CD4-positive, alpha-beta T cell treated with Interleukin-21 for 1 hour (primary cell): Measurements from ENCODE around the gene PTPRN2.

Source experiments
- DNase-seq: peaks from one replicate; pipeline ENCODE4 v3.0.0-alpha.2; 2020

The PTPRN2 gene

GRCh38 chr7:158097453-158098124 is 490.0 kb downstream of the PTPRN2 start:
- no peak for DNase-seq

GRCh38 chr7:158097106-158097452 is 490.5 kb downstream of the PTPRN2 start:
- no peak for DNase-seq

GRCh38 chr7:158096582-158096981 is 491.0 kb downstream of the PTPRN2 start:
- no peak for DNase-seq

- no peak for DNase-seq
Observed at GRCh38 chr7:158094671-158095226, 492.9 kb downstream of the PTPRN2 start.

- DNase-seq = no peak
Observed at GRCh38 chr7:158094046-158094445, 493.6 kb downstream of the PTPRN2 start.

- DNase-seq = no peak
Observed at GRCh38 chr7:158093156-158093796, 494.3 kb downstream of the PTPRN2 start.

- no peak for DNase-seq
Observed at GRCh38 chr7:158087196-158087595, 500.4 kb downstream of the PTPRN2 start.

- no peak for DNase-seq
Observed at GRCh38 chr7:158085741-158086695, 501.6 kb downstream of the PTPRN2 start.

- no peak for DNase-seq
Observed at GRCh38 chr7:158084555-158084954, 503.1 kb downstream of the PTPRN2 start.

- no peak for DNase-seq
Observed at GRCh38 chr7:158083526-158084310, 503.9 kb downstream of the PTPRN2 start.

- no peak for DNase-seq
Observed at GRCh38 chr7:158082761-158083160, 504.9 kb downstream of the PTPRN2 start.

GRCh38 chr7:158080899-158081445 is 506.7 kb downstream of the PTPRN2 start:
- DNase-seq = no peak

- DNase-seq = no peak
Observed at GRCh38 chr7:158077934-158078910, 509.4 kb downstream of the PTPRN2 start.

GRCh38 chr7:158077151-158077840 is 510.3 kb downstream of the PTPRN2 start:
- DNase-seq = no peak

GRCh38 chr7:158076656-158077055 is 511.0 kb downstream of the PTPRN2 start:
- DNase-seq = no peak

- DNase-seq = no peak
Observed at GRCh38 chr7:158076215-158076614, 511.4 kb downstream of the PTPRN2 start.

GRCh38 chr7:158075633-158076001 is 512.0 kb downstream of the PTPRN2 start:
- DNase-seq = no peak

GRCh38 chr7:158074896-158075632 is 512.6 kb downstream of the PTPRN2 start:
- no peak for DNase-seq
